H9 (cell line): Measurements from ENCODE around the gene TLE4. TPM values are rescaled to one million over a fixed set of nuclear protein-coding genes. Genes with fewer than 3 reads are reported as not detected.

Experiments
- DNase-seq: peaks from one replicate; pipeline ENCODE4 v3.0.0-alpha.2; 2017
- H2AFZ ChIP-seq: one replicate; pipeline ENCODE4 v1.6.1; 2013; ENCODE audit warnings: mild to moderate bottlenecking, low read length, control low read depth, moderate library complexity
- H2AK5ac ChIP-seq: 2 replicates; pipeline ENCODE4 v1.6.1; 2013; ENCODE audit warnings: low read length, control low read depth, mixed read lengths; ENCODE audit not compliant: insufficient read length
- H2BK120ac ChIP-seq: one replicate; pipeline ENCODE4 v1.6.1; 2013; ENCODE audit warnings: low read depth, mild to moderate bottlenecking, low read length, control low read depth, inconsistent platforms; ENCODE audit not compliant: poor library complexity, severe bottlenecking
- H2BK12ac ChIP-seq: 2 replicates; pipeline ENCODE4 v1.6.1; 2013; ENCODE audit warnings: low read length, control low read depth, mixed read lengths, low read depth; ENCODE audit not compliant: insufficient read length
- H2BK15ac ChIP-seq: 2 replicates; pipeline ENCODE4 v1.6.1; 2013; ENCODE audit warnings: low read depth, low read length, control low read depth
- H2BK20ac ChIP-seq: one replicate; pipeline ENCODE4 v1.6.1; 2013; ENCODE audit warnings: low read depth, mild to moderate bottlenecking, low read length, control low read depth, inconsistent platforms; ENCODE audit not compliant: poor library complexity, severe bottlenecking
- H2BK5ac ChIP-seq: 2 replicates; pipeline ENCODE4 v1.6.1; 2013; ENCODE audit warnings: low read length, control low read depth, mixed read lengths; ENCODE audit not compliant: insufficient read length
- H3K14ac ChIP-seq: 2 replicates; pipeline ENCODE4 v1.6.1; 2013; ENCODE audit warnings: low read length, control low read depth; ENCODE audit not compliant: insufficient read depth
- H3K18ac ChIP-seq: 2 replicates; pipeline ENCODE4 v1.6.1; 2013; ENCODE audit warnings: low read depth, mild to moderate bottlenecking, mixed read lengths, low read length, control low read depth; ENCODE audit not compliant: insufficient read length
- H3K23ac ChIP-seq: 2 replicates; pipeline ENCODE4 v1.6.1; 2013; ENCODE audit warnings: low read length, control low read depth, mixed read lengths, low read depth; ENCODE audit not compliant: insufficient read length
- H3K23me2 ChIP-seq: 2 replicates; pipeline ENCODE4 v1.6.1; 2013; ENCODE audit warnings: low read depth, mild to moderate bottlenecking, mixed read lengths, low read length, control low read depth; ENCODE audit not compliant: insufficient read length, poor library complexity, severe bottlenecking
- H3K27ac ChIP-seq: 2 replicates; pipeline ENCODE4 v1.5.1; 2013; ENCODE audit warnings: low read length, control low read depth, mixed read lengths, low read depth; ENCODE audit not compliant: insufficient read length
- H3K27me3 ChIP-seq: 2 replicates; pipeline ENCODE4 v1.6.1; 2013; ENCODE audit warnings: low read length, control low read depth, inconsistent platforms; ENCODE audit not compliant: insufficient read depth
- H3K4ac ChIP-seq: 2 replicates; pipeline ENCODE4 v1.6.1; 2013; ENCODE audit warnings: low read depth, mild to moderate bottlenecking, control low read depth, inconsistent platforms, low read length, moderate library complexity
- H3K4me1 ChIP-seq: 2 replicates; pipeline ENCODE4 v1.6.1; 2013; ENCODE audit warnings: low read length, control low read depth, inconsistent platforms; ENCODE audit not compliant: insufficient read depth
- H3K4me2 ChIP-seq: 2 replicates; pipeline ENCODE4 v1.6.1; 2013; ENCODE audit warnings: low read length, control low read depth, mixed read lengths; ENCODE audit not compliant: insufficient read length, insufficient read depth
- H3K56ac ChIP-seq: 2 replicates; pipeline ENCODE4 v1.6.1; 2013; ENCODE audit warnings: low read depth, mild to moderate bottlenecking, mixed read lengths, low read length, control low read depth; ENCODE audit not compliant: insufficient read length
- H3K79me1 ChIP-seq: 2 replicates; pipeline ENCODE4 v1.6.1; 2013; ENCODE audit warnings: low read depth, mild to moderate bottlenecking, moderate library complexity, low read length, control low read depth, inconsistent platforms; ENCODE audit not compliant: insufficient read depth, poor library complexity, severe bottlenecking
- H3K79me2 ChIP-seq: 2 replicates; pipeline ENCODE4 v1.6.1; 2013; ENCODE audit warnings: low read length, control low read depth, inconsistent platforms; ENCODE audit not compliant: insufficient read depth
- H3K9ac ChIP-seq: 2 replicates; pipeline ENCODE4 v1.6.1; 2013; ENCODE audit warnings: low read length, control low read depth, mixed read lengths; ENCODE audit not compliant: insufficient read length; ENCODE audit errors: extremely low read depth
- H3K9me3 ChIP-seq: one replicate; pipeline ENCODE4 v1.6.1; 2013; ENCODE audit warnings: low read depth, low read length, inconsistent platforms; ENCODE audit not compliant: control insufficient read depth
- H3T11ph ChIP-seq: one replicate; pipeline ENCODE4 v1.6.1; 2013; ENCODE audit warnings: mild to moderate bottlenecking, low read length, control low read depth, inconsistent platforms
- H4K20me1 ChIP-seq: one replicate; pipeline ENCODE4 v1.6.1; 2013; ENCODE audit not compliant: control insufficient read depth, insufficient read length, insufficient read depth
- H4K5ac ChIP-seq: 2 replicates; pipeline ENCODE4 v1.6.1; 2013; ENCODE audit warnings: low read depth, mild to moderate bottlenecking, mixed read lengths, low read length, control low read depth; ENCODE audit not compliant: insufficient read length
- H4K8ac ChIP-seq: replicated peaks from 2 replicates; pipeline ENCODE4 v1.6.1; 2013; ENCODE audit warnings: low read length, control low read depth, mixed read lengths, low read depth; ENCODE audit not compliant: insufficient read length
- H4K91ac ChIP-seq: 2 replicates; pipeline ENCODE4 v1.6.1; 2013; ENCODE audit warnings: low read depth, mild to moderate bottlenecking, moderate library complexity, mixed read lengths, low read length, control low read depth; ENCODE audit not compliant: insufficient read length
- H3K27ac Mint-ChIP-seq, 3 experiments: 2 replicates in 2 of 3; 3 replicates in 1 of 3; pipeline ENCODE4 v1.8.0; 2020 to 2021; ENCODE audit warnings: mixed read lengths in 3 of 3, mild to moderate bottlenecking in 1 of 3, moderate library complexity in 1 of 3
- H3K27me3 Mint-ChIP-seq: 2 replicates; pipeline ENCODE4 v1.8.0; 2021; ENCODE audit warnings: low read depth, mild to moderate bottlenecking, moderate library complexity, mixed read lengths
- H3K36me3 Mint-ChIP-seq, 3 experiments: 2 replicates in 2 of 3; 3 replicates in 1 of 3; pipeline ENCODE4 v1.8.0; 2020 to 2021; ENCODE audit warnings: low read depth in 3 of 3, mixed read lengths in 3 of 3; ENCODE audit not compliant: insufficient read depth in 1 of 3
- H3K4me1 Mint-ChIP-seq, 2 experiments: 2 replicates each; pipeline ENCODE4 v1.8.0; 2020; ENCODE audit warnings: mixed read lengths in 2 of 2
- H3K4me3 Mint-ChIP-seq, 2 experiments: 2 replicates in 1 of 2; 3 replicates in 1 of 2; pipeline ENCODE4 v1.8.0; 2020 to 2021; ENCODE audit warnings: mild to moderate bottlenecking in 2 of 2, mixed read lengths in 2 of 2, moderate library complexity in 1 of 2
- H3K9me3 Mint-ChIP-seq, 2 experiments: 2 replicates in 1 of 2; 3 replicates in 1 of 2; pipeline ENCODE4 v1.8.0; 2020; ENCODE audit warnings: mild to moderate bottlenecking in 2 of 2, mixed read lengths in 2 of 2, moderate library complexity in 1 of 2
- CTCF ChIP-seq: fragments of 200-600 bp; sonication (generic); conservative IDR thresholded peaks from 3 replicates; pipeline ENCODE4 v1.8.0; 2021; ENCODE audit warnings: antibody characterized with exemption, mild to moderate bottlenecking
- WGBS: extraction: QIAGEN DNeasy Blood & Tissue Kit; methylation state at CpG from one replicate; pipeline ENCODE4 v1.1.7; 2013; ENCODE audit warnings: missing lambda C conversion rate, low lambda C conversion rate, mixed read lengths; ENCODE audit not compliant: insufficient read length; ENCODE audit errors: extremely low coverage; 5-methylcytosine and 5-hydroxymethylcytosine counted together
- total RNA-seq: library from RNA; stranded (reverse); gene quantifications from 2 replicates; pipeline ENCODE4 v1.2.1, GENCODE V29; 2021

Gene TLE4
- total RNA-seq, 1 experiment from 2014 or later, result 35.1 TPM

- Histone ChIP-seq H3K23ac (no peak overlapping the region), H2BK15ac (no peak overlapping the region), H4K8ac (no peak overlapping the region), H2AK5ac (no peak overlapping the region), H4K20me1 (no peaks in the 10 kb centered on the region), H2BK120ac (no peak overlapping the region), H2BK20ac (no peak overlapping the region), H2BK5ac (no peak overlapping the region), H3K9ac (no peak overlapping the region), H3K27me3 (no peaks in the 10 kb centered on the region), H3T11ph (no peak overlapping the region), H3K23me2 (peaks cover 18% of the 10 kb centered on the region), H2AFZ (no peak overlapping the region), H2BK12ac (no peak overlapping the region), H3K4me2 (no peak overlapping the region), H3K14ac (no peak overlapping the region), H3K27ac (no peak overlapping the region), H3K9me3 (no peaks in the 10 kb centered on the region), H3K79me1 (peaks cover 2% of the 10 kb centered on the region), H3K4ac (no peak overlapping the region), H3K4me1 (peaks cover 3% of the 10 kb centered on the region; the same call in 1 of the 2 replicates), H3K79me2 (peaks cover 3% of the 10 kb centered on the region; the same call in 1 of the 2 replicates), H4K5ac (no peak overlapping the region), H4K91ac (no peak overlapping the region), H3K56ac (no peak overlapping the region), H3K18ac (no peak overlapping the region)
- Mint-ChIP-seq H3K27ac (no peak overlapping the region), H3K4me1 (peaks cover 23 to 39% of the 10 kb centered on the region in 2 experiments), H3K9me3 (peaks cover 4% of the 10 kb centered on the region in 2 experiments; a peak in 3 of 5 replicates), H3K36me3 (peaks cover 6 to 40% (median 21%) of the 10 kb centered on the region in 3 experiments), H3K4me3 (peak overlapping the region; percentile 81 to 89), H3K27me3 (peaks cover 5% of the 10 kb centered on the region)
- 100% methylated on average over 1 of the region's 3 CpGs for WGBS
- no peak for TF ChIP-seq CTCF
- DNase-seq, result no peak
Observed at GRCh38 chr9:79574781-79575180, 3.0 kb downstream of the TLE4 start.
